ENCODE data around the gene RNF220. TPM values are rescaled to one million over a fixed set of nuclear protein-coding genes. Genes with fewer than 3 reads are reported as not detected.

RNF220 gene
- total RNA-seq, 1 experiment from 2014 or later, result 128 TPM

DNA sequence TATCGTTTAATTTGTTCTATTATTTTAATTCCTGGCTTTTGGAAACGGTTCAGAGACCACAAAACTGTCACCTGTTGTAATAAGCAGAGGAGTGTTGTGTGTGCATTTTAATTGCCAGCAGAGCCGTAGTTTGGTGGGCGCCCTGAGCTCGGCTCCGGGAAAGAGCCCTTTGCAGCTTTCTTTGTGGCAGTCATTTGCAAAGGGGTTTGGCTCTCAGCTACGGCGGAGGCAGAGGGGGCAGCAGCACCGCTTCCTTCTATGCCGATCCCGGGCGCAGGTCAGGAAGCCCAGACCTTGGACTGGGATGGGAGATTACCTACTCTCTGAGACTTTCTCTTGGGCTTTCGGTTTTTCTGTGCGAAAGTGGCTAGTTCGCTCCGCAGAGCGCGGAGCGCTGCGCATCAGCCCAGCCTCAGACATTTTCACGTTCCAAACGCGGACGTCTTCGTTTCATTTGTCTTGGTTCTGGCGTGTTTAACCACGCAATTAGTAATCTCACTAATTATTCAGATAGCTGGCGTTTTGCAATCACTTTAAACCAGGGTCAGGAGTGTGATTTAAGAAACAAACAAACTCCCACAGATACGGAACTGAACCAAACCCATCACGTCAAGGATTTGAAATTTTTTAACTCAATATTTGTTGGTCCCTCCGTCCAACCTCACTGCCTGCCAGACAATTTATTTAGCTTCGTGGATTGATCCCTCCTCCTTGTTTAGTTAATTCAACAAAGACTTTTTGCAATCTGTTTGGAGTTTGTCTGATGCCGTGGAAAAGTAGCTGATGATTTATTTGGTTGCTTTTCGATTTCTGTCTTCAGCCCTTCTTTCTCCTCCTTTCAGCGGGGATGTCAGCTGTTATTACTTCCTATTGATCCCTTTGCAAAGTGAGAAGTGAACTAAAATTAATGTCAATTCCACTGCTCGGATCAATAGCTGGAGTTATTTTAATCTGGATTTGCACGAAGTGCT, 3.9 kb downstream of the RNF220 start:
- H3K27ac Mint-ChIP-seq, result peak overlapping the region; percentile 88
- H3K4me3 Mint-ChIP-seq, result peak overlapping the region; percentile 79

GRCh38 chr1:44409757-44410156, 4.7 kb downstream of the RNF220 start:
- ChIA-PET POLR2A (no interaction called here), CTCF (interaction anchor here (0.6 to 2.1 kb wide), 6 partner anchors 11 to 192 kb away, joined by 3 to 12 read pairs (median 4); no protein-coding TSS in a partner anchor)
- H3K4me3 Mint-ChIP-seq, result peak overlapping the region; percentile 79; the same call in 1 of the 2 replicates
- no peak for ATAC-seq
- H3K27ac Mint-ChIP-seq, result no peak overlapping the region
- no peaks in the 10 kb centered on the region for H3K9me3 Mint-ChIP-seq
- no peak for TF ChIP-seq IRF1 (CRISPR knock-in tag; IDR thresholded peaks at IDR 0.05)
- no peak for TF ChIP-seq FOXP1 (CRISPR knock-in tag; IDR thresholded peaks at IDR 0.05; ENCODE audit: borderline replicate concordance)
- no peak for TF ChIP-seq JUN (CRISPR knock-in tag; IDR thresholded peaks at IDR 0.05)
- TF ChIP-seq HMGA2 (CRISPR knock-in tag; IDR thresholded peaks at IDR 0.05), result no peak
- H3K4me1 Mint-ChIP-seq, result 0 out of 2 replicates have a peak, but pooled peaks cover 3% of the 10 kb centered on the region
- H3K36me3 Mint-ChIP-seq, result no peaks in the 10 kb centered on the region; the same call in 1 of the 2 replicates
- peaks cover 24% of the 10 kb centered on the region for H3K27me3 Mint-ChIP-seq (ENCODE audit: low read depth)
- no peak for DNase-seq (ENCODE audit: low spot score)

More for the DNA sequence above, 3.9 kb downstream of the RNF220 start:
- peaks cover 23% of the 10 kb centered on the region for H3K27me3 Mint-ChIP-seq (ENCODE audit: low read depth)
- ATAC-seq, result peak; percentile 54
- no peaks in the 10 kb centered on the region for H3K9me3 Mint-ChIP-seq
- ChIA-PET CTCF (interaction anchor here (0.6 to 2.3 kb wide), 15 partner anchors 12 to 199 kb away, joined by 3 to 19 read pairs (median 4); no protein-coding TSS in a partner anchor), POLR2A (interaction anchor here (0.6 to 1.6 kb wide), 5 partner anchors 15 to 185 kb away, joined by 3 to 8 read pairs (median 3); no protein-coding TSS in a partner anchor)
- DNase-seq (ENCODE audit: low spot score), result peak; percentile 80
- 0 out of 2 replicates have a peak, but pooled peaks cover 3% of the 10 kb centered on the region for H3K4me1 Mint-ChIP-seq
- no peak for TF ChIP-seq ZNF416 (CRISPR knock-in tag; IDR thresholded peaks at IDR 0.05)
- TF ChIP-seq KAT7 (CRISPR knock-in tag; IDR thresholded peaks at IDR 0.05; ENCODE audit: borderline replicate concordance), result peak; percentile 41; the same call in 1 of the 2 replicates
- H3K36me3 Mint-ChIP-seq, result no peaks in the 10 kb centered on the region; the same call in 1 of the 2 replicates

GRCh38 chr1:44411861-44412260, 6.8 kb downstream of the RNF220 start:
- H3K4me1 Mint-ChIP-seq, result peaks cover 21% of the 10 kb centered on the region
- POLR2A ChIA-PET, result interaction anchor here (0.6 kb wide), 1 partner anchor 889 kb away, joined by 4 read pairs; no protein-coding TSS in a partner anchor
- TF ChIP-seq ELF4 (CRISPR knock-in tag; IDR thresholded peaks at IDR 0.05; ENCODE audit: low read depth) (no peak), SMAD3 (CRISPR knock-in tag; IDR thresholded peaks at IDR 0.05; ENCODE audit: borderline replicate concordance) (no peak)
- ATAC-seq, result no peak
- no peak overlapping the region for H3K4me3 Mint-ChIP-seq
- H3K9me3 Mint-ChIP-seq, result no peaks in the 10 kb centered on the region
- CTCF ChIA-PET, result no interaction called here
- DNase-seq (ENCODE audit: low spot score), result no peak
- H3K27ac Mint-ChIP-seq, result no peak overlapping the region
- no peaks in the 10 kb centered on the region; the same call in none of the 2 replicates for H3K36me3 Mint-ChIP-seq
- peaks cover 28% of the 10 kb centered on the region for H3K27me3 Mint-ChIP-seq (ENCODE audit: low read depth)

DNA sequence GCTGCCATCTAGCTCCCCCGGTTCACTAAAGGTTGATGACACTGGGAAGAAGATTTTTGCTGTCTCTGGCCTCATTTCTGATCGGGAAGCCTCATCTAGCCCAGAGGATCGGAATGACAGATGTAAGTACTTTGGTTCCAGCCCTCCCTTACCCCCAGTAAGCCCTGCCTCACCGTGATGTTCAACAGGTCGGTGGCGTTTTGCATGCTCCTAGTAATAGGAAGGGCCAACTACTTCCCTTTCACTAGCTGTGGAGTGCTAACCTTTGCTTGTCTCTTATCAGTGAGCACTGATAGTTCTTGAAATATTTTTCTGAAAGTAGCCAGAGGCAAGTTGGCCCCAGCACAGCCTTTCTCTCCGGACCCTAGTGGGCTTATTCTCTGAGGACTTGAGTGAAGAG, 7.5 kb downstream of the RNF220 start:
- no peaks in the 10 kb centered on the region; the same call in none of the 2 replicates for H3K36me3 Mint-ChIP-seq
- no peak overlapping the region for H3K27ac Mint-ChIP-seq
- TF ChIP-seq KAT7 (CRISPR knock-in tag; IDR thresholded peaks at IDR 0.05; ENCODE audit: borderline replicate concordance) (no peak), EMX1 (CRISPR knock-in tag; IDR thresholded peaks at IDR 0.05) (no peak), ZNF416 (CRISPR knock-in tag; IDR thresholded peaks at IDR 0.05) (no peak), GTF2I (CRISPR knock-in tag; conservative IDR thresholded peaks at IDR 0.05) (no peak), CREM (CRISPR knock-in tag; IDR thresholded peaks at IDR 0.05) (no peak), PRDM15 (CRISPR knock-in tag; IDR thresholded peaks at IDR 0.05) (no peak)
- TF ChIP-seq, protein P1, sequence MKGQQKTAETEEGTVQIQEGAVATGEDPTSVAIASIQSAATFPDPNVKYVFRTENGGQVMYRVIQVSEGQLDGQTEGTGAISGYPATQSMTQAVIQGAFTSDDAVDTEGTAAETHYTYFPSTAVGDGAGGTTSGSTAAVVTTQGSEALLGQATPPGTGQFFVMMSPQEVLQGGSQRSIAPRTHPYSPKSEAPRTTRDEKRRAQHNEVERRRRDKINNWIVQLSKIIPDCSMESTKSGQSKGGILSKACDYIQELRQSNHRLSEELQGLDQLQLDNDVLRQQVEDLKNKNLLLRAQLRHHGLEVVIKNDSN (CRISPR knock-in tag; IDR thresholded peaks at IDR 0.05), result no peak
- ATAC-seq (no peak), DNase-seq (ENCODE audit: low spot score) (no peak)
- POLR2A ChIA-PET, result interaction anchor here (0.6 kb wide), 1 partner anchor 888 kb away, joined by 4 read pairs; no protein-coding TSS in a partner anchor
- H3K4me1 Mint-ChIP-seq, result peaks cover 26% of the 10 kb centered on the region
- H3K4me3 Mint-ChIP-seq, result no peak overlapping the region
- CTCF ChIA-PET, result no interaction called here
- H3K9me3 Mint-ChIP-seq, result no peaks in the 10 kb centered on the region
- peaks cover 27% of the 10 kb centered on the region for H3K27me3 Mint-ChIP-seq (ENCODE audit: low read depth)

All from WTC11 (cell line).